Superior temporal gyrus (tissue), 1 donor: ENCODE data around the gene RFT1.
"Not testable (repeated sequence)": the region's sequence is repeated elsewhere in the genome, so short reads cannot be mapped to it uniquely, and the experiment has no call there.

ENCODE experiments used
- DNase-seq: peaks from one replicate; pipeline ENCODE4 v3.0.0-alpha.2; 2016; ENCODE audit errors: extremely low spot score

Gene RFT1

GRCh38 chr3:53163444-53164387 lies 33.5 kb upstream of the RFT1 start:
- DNase-seq, result no peak

- no peak for DNase-seq
These were observed 32.6 kb upstream of the RFT1 start for GRCh38 chr3:53162672-53163443.

GRCh38 chr3:53161820-53162671 lies 31.8 kb upstream of the RFT1 start:
- no peak for DNase-seq

GRCh38 chr3:53161450-53161819 lies 31.2 kb upstream of the RFT1 start:
- DNase-seq, result no peak

- peak; percentile 60 for DNase-seq
These were observed 30.6 kb upstream of the RFT1 start, which contains the start of gene PRKCD for GRCh38 chr3:53160660-53161449. PRKCD (plus strand) TSS chr3:53161209; CDS start chr3:53178423, 17,214 bp downstream.

- DNase-seq, result no peak
These were observed 29.9 kb upstream of the RFT1 start for GRCh38 chr3:53160061-53160659.

GRCh38 chr3:53159156-53160060 lies 29.2 kb upstream of the RFT1 start:
- DNase-seq, result no peak

GRCh38 chr3:53158765-53159155 lies 28.5 kb upstream of the RFT1 start:
- no peak for DNase-seq

- DNase-seq, result no peak
These were observed 27.8 kb upstream of the RFT1 start for GRCh38 chr3:53157974-53158580.

- no peak for DNase-seq
These were observed 26.2 kb upstream of the RFT1 start for GRCh38 chr3:53156368-53156834.

GRCh38 chr3:53155760-53156159 lies 25.5 kb upstream of the RFT1 start:
- no peak for DNase-seq

GRCh38 chr3:53154881-53155285 lies 24.6 kb upstream of the RFT1 start:
- DNase-seq, result no peak

GRCh38 chr3:53153980-53154379 lies 23.7 kb upstream of the RFT1 start:
- no peak for DNase-seq

- no peak for DNase-seq
These were observed 23.1 kb upstream of the RFT1 start for GRCh38 chr3:53153264-53153823.

- no peak for DNase-seq
These were observed 21.8 kb upstream of the RFT1 start for GRCh38 chr3:53151870-53152660.

GRCh38 chr3:53151465-53151864 lies 21.2 kb upstream of the RFT1 start:
- DNase-seq, result no peak

GRCh38 chr3:53151086-53151438 lies 20.8 kb upstream of the RFT1 start:
- DNase-seq, result not testable (repeated sequence)
